Gastroesophageal sphincter (tissue), 4 donors: ENCODE measurements around the gene DHRS12. TPM values are rescaled to one million over a fixed set of nuclear protein-coding genes. Genes with fewer than 3 reads are reported as not detected.

ENCODE experiments used
- ATAC-seq: fragments of 150-250 bp; one replicate; pipeline ENCODE4 v1.9.1; 2016; ENCODE audit warnings: mild to moderate bottlenecking, moderate library complexity
- H3K27ac ChIP-seq, 4 donors: fragments of 200-600 bp; sonication (generic) in 3 of 4; 1 replicate in 3 of 4; 2 replicates in 1 of 4; pipeline ENCODE4 v1.5.1; 2016 to 2019
- H3K27me3 ChIP-seq: fragments of 200-600 bp; sonication (generic); one replicate; pipeline ENCODE4 v1.5.1; 2019
- H3K36me3 ChIP-seq, 2 donors: fragments of 200-600 bp; sonication (generic); one replicate each; pipeline ENCODE4 v1.5.1; 2019; ENCODE audit warnings: control low read depth in 1 of 2
- H3K4me1 ChIP-seq, 3 donors: fragments of 200-600 bp; sonication (generic); 1 replicate in 2 of 3; 2 replicates in 1 of 3; pipeline ENCODE4 v1.5.1; 2016 to 2019; ENCODE audit warnings: control low read depth in 2 of 3
- H3K4me3 ChIP-seq, 2 donors: fragments of 200-600 bp; sonication (generic); one replicate each; pipeline ENCODE4 v1.5.1; 2019; ENCODE audit warnings: mild to moderate bottlenecking in 1 of 2, moderate library complexity in 1 of 2
- H3K9me3 ChIP-seq, 3 donors: fragments of 200-600 bp; sonication (generic); one replicate each; pipeline ENCODE4 v1.5.1; 2017 to 2019; ENCODE audit warnings: control low read depth in 2 of 3
- CTCF ChIP-seq, 4 experiments: fragments of 200-600 bp in 2 of 4; fragments of 450-650 bp in 2 of 4; sonication (generic) in 1 of 4; IDR thresholded peaks; one replicate each; pipeline ENCODE4 v1.5.1; 2017 to 2019; ENCODE audit warnings: antibody characterized with exemption in 4 of 4, mild to moderate bottlenecking in 2 of 4, moderate library complexity in 2 of 4
- EP300 ChIP-seq: sonication (generic); formaldehyde crosslinking; IDR thresholded peaks from one replicate; pipeline ENCODE4 v1.6.1; 2017; ENCODE audit warnings: antibody characterized with exemption, mild to moderate bottlenecking
- POLR2A ChIP-seq, 2 donors: fragments of 450-650 bp; IDR thresholded peaks; one replicate each; pipeline ENCODE4 v1.6.1; 2017; ENCODE audit warnings: antibody characterized with exemption in 2 of 2, mild to moderate bottlenecking in 2 of 2, moderate library complexity in 1 of 2
- POLR2AphosphoS5 ChIP-seq: sonication (generic); formaldehyde crosslinking; IDR thresholded peaks from one replicate; pipeline ENCODE4 v1.6.1; 2017; ENCODE audit warnings: antibody characterized with exemption
- WGBS, 2 donors: methylation state at CpG; one replicate each; pipeline ENCODE4 v1.1.5; 2018; ENCODE audit warnings: low coverage in 1 of 2; 5-methylcytosine and 5-hydroxymethylcytosine counted together
- total RNA-seq, 4 donors: library from RNA; depleted of rRNA; stranded (reverse); fragments of >200 nt; gene quantifications; one replicate each; pipeline ENCODE4 v1.1.0, GENCODE V29; 2016

The DHRS12 gene
- total RNA-seq, 4 donors from 2014 or later, result 9.2 to 23.3 (median 19.2) TPM

GRCh38 chr13:51795419-51795818, 8.5 kb downstream of the DHRS12 start:
- no peaks in the 10 kb centered on the region for H3K9me3 ChIP-seq
- H3K4me3 ChIP-seq, result no peak overlapping the region
- 67 to 95% methylated on average over 2 of the region's 2 CpGs for WGBS, 2 donors
- TF ChIP-seq POLR2A (IDR thresholded peaks at IDR 0.05), result no peak
- TF ChIP-seq POLR2AphosphoS5, result no peak
- TF ChIP-seq CTCF (IDR thresholded peaks at IDR 0.05), result no peak
- no peak for TF ChIP-seq EP300
- H3K27me3 ChIP-seq, result no peaks in the 10 kb centered on the region
- peaks cover 0 to 38% of the 10 kb centered on the region in 2 donors for H3K36me3 ChIP-seq
- no peak overlapping the region for H3K27ac ChIP-seq
- no peak for ATAC-seq
- H3K4me1 ChIP-seq, result peaks cover 0 to 22% (median 0%) of the 10 kb centered on the region in 3 donors

GRCh38 chr13:51794964-51795363, 9.0 kb downstream of the DHRS12 start:
- Histone ChIP-seq H3K9me3 (no peaks in the 10 kb centered on the region), H3K27ac (no peak overlapping the region), H3K27me3 (no peaks in the 10 kb centered on the region), H3K4me1 (peaks cover 0 to 17% (median 0%) of the 10 kb centered on the region in 3 donors), H3K36me3 (peaks cover 0 to 38% of the 10 kb centered on the region in 2 donors), H3K4me3 (no peak overlapping the region)
- ATAC-seq, result no peak
- 75 to 100% methylated on average over 3 to 4 of the region's 4 CpGs for WGBS, 2 donors
- TF ChIP-seq EP300, result no peak
- TF ChIP-seq CTCF (IDR thresholded peaks at IDR 0.05), result no peak
- TF ChIP-seq POLR2A (IDR thresholded peaks at IDR 0.05), result no peak
- TF ChIP-seq POLR2AphosphoS5, result no peak

- Histone ChIP-seq H3K4me1 (peaks cover 0 to 13% (median 0%) of the 10 kb centered on the region in 3 donors), H3K36me3 (peaks cover 0 to 39% of the 10 kb centered on the region in 2 donors), H3K9me3 (no peaks in the 10 kb centered on the region), H3K27me3 (no peaks in the 10 kb centered on the region), H3K4me3 (no peak overlapping the region), H3K27ac (peak overlapping the region in 3 of 4 donors; percentile 54 to 66 (median 61))
- whole genome bisulfite sequencing, 2 donors, result 53 to 78% methylated on average over 5 of the region's 6 CpGs
- TF ChIP-seq EP300 (no peak), POLR2A (IDR thresholded peaks at IDR 0.05) (no peak), POLR2AphosphoS5 (no peak), CTCF (IDR thresholded peaks at IDR 0.05) (no peak)
- peak; percentile 60 for ATAC-seq
Measured at GRCh38 chr13:51793570-51794271, 10.2 kb downstream of the DHRS12 start.

- peaks cover 4 to 22% (median 18%) of the 10 kb centered on the region in 3 donors for H3K4me1 ChIP-seq
- H3K27ac ChIP-seq, result peak overlapping the region; percentile 14 to 74 (median 72)
- no peaks in the 10 kb centered on the region for H3K27me3 ChIP-seq
- H3K9me3 ChIP-seq, result no peaks in the 10 kb centered on the region
- no peak for TF ChIP-seq EP300
- no peak for TF ChIP-seq POLR2AphosphoS5
- TF ChIP-seq CTCF (IDR thresholded peaks at IDR 0.05), result no peak
- TF ChIP-seq POLR2A (IDR thresholded peaks at IDR 0.05), result no peak
- ATAC-seq, result peak; percentile 72
- peaks cover 0 to 19% of the 10 kb centered on the region in 2 donors for H3K36me3 ChIP-seq
- peak overlapping the region in 1 of 2 donors; percentile 21 for H3K4me3 ChIP-seq
- WGBS, 2 donors, result 29 to 52% methylated on average over 7 to 9 of the region's 10 CpGs
Measured at GRCh38 chr13:51786425-51787265, 17.3 kb downstream of the DHRS12 start.
